ENCODE results near the gene C16orf86. TPM values are rescaled to one million over a fixed set of nuclear protein-coding genes. Genes with fewer than 3 reads are reported as not detected.

The C16orf86 gene
- total RNA-seq, 2 experiments from 2014 or later: 5.6 to 5.8 TPM

Other genes starting within 250 kb of the C16orf86 start
- not detected for gene HSD11B2, start 235.7 kb upstream of the C16orf86 start, total RNA-seq
- gene ATP6V0D1, start 185.7 kb upstream of the C16orf86 start, total RNA-seq: 10 to 100 TPM; 41.8 to 48.8 TPM
- not detected for gene AGRP, start 183.3 kb upstream of the C16orf86 start, total RNA-seq
- gene RIPOR1, start 138.0 kb upstream of the C16orf86 start, total RNA-seq: 10 to 100 TPM; 28.7 to 35.7 TPM
- gene CTCF, start 104.3 kb upstream of the C16orf86 start, total RNA-seq: 10 to 100 TPM; 69.9 to 72.3 TPM
- 100 to 1,000 TPM; 199 to 203 TPM for gene CARMIL2, start 21.7 kb upstream of the C16orf86 start, total RNA-seq
- 10 to 100 TPM; 50.7 to 54.2 TPM for gene ACD, start 6.6 kb upstream of the C16orf86 start, total RNA-seq
- gene PARD6A, start 5.9 kb upstream of the C16orf86 start, total RNA-seq: 10 to 100 TPM in 1 of 2 experiments, 1 to 10 TPM in 1; 9.5 to 11.1 TPM
- 10 to 100 TPM in 1 of 2 experiments, 1 to 10 TPM in 1; 9.6 to 12.1 TPM for gene ENKD1, start 64 bp upstream of the C16orf86 start, total RNA-seq
- 10 to 100 TPM; 12.5 to 14.2 TPM for gene GFOD2, start 52.5 kb downstream of the C16orf86 start, total RNA-seq
- gene RANBP10, start 139.7 kb downstream of the C16orf86 start, total RNA-seq: 10 to 100 TPM; 23.1 to 23.2 TPM
- under 1 TPM in 1 of 2 experiments, not detected in 1; 0.40 TPM for gene TSNAXIP1, start 140.1 kb downstream of the C16orf86 start, total RNA-seq
- 10 to 100 TPM; 48.1 to 50.1 TPM for gene THAP11, start 175.5 kb downstream of the C16orf86 start, total RNA-seq
- gene NUTF2, start 180.1 kb downstream of the C16orf86 start, total RNA-seq: 10 to 100 TPM; 88.4 TPM
- gene CENPT, start 180.9 kb downstream of the C16orf86 start, total RNA-seq: 10 to 100 TPM; 84.0 to 90.7 TPM
- 100 to 1,000 TPM; 119 to 130 TPM for gene EDC4, start 206.2 kb downstream of the C16orf86 start, total RNA-seq
- 1 to 10 TPM; 2.1 to 3.1 TPM for gene NRN1L, start 218.1 kb downstream of the C16orf86 start, total RNA-seq
- 10 to 100 TPM; 22.8 to 25.6 TPM for gene PSKH1, start 226.4 kb downstream of the C16orf86 start, total RNA-seq